ENCODE measurements around the gene POGK.

Gene POGK

GRCh38 chr1:166905136-166905535 lies 65.9 kb downstream of the POGK start:
- no peak for DNase-seq

DNA sequence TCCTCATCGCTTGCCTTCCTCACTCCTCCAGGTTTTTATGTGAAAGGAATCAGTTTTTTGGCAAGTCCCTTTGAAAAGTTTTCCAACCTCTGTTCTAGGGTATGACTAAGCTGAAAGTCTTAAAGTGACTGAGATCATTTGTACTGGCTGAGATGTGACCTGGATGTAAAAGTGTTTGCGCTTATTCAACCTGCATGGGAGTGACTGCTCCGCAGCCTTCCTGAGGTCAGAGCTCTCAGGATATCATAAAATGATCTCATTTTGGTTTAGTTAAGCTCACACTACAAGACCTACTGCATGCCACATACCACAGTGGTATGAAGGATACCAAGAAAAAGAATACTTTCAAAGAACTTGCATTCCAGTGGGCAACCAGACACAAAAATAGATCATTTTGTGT lies 66.6 kb downstream of the POGK start:
- peak; percentile 59 for DNase-seq

Data from activated CD4-positive, alpha-beta T cell treated with anti-CD3 and anti-CD28 coated beads, Interleukin-2, amount 50 U/mL, for 16 hours (primary cell).